AG20443 (cell line): ENCODE results near the gene ARHGEF12.

Experiments used
- DNase-seq: peaks from one replicate; pipeline ENCODE4 v3.0.0; 2012; ENCODE audit warnings: low spot score, mixed read lengths

Gene ARHGEF12, protein sequence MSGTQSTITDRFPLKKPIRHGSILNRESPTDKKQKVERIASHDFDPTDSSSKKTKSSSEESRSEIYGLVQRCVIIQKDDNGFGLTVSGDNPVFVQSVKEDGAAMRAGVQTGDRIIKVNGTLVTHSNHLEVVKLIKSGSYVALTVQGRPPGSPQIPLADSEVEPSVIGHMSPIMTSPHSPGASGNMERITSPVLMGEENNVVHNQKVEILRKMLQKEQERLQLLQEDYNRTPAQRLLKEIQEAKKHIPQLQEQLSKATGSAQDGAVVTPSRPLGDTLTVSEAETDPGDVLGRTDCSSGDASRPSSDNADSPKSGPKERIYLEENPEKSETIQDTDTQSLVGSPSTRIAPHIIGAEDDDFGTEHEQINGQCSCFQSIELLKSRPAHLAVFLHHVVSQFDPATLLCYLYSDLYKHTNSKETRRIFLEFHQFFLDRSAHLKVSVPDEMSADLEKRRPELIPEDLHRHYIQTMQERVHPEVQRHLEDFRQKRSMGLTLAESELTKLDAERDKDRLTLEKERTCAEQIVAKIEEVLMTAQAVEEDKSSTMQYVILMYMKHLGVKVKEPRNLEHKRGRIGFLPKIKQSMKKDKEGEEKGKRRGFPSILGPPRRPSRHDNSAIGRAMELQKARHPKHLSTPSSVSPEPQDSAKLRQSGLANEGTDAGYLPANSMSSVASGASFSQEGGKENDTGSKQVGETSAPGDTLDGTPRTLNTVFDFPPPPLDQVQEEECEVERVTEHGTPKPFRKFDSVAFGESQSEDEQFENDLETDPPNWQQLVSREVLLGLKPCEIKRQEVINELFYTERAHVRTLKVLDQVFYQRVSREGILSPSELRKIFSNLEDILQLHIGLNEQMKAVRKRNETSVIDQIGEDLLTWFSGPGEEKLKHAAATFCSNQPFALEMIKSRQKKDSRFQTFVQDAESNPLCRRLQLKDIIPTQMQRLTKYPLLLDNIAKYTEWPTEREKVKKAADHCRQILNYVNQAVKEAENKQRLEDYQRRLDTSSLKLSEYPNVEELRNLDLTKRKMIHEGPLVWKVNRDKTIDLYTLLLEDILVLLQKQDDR (N-terminal part only)

DNA sequence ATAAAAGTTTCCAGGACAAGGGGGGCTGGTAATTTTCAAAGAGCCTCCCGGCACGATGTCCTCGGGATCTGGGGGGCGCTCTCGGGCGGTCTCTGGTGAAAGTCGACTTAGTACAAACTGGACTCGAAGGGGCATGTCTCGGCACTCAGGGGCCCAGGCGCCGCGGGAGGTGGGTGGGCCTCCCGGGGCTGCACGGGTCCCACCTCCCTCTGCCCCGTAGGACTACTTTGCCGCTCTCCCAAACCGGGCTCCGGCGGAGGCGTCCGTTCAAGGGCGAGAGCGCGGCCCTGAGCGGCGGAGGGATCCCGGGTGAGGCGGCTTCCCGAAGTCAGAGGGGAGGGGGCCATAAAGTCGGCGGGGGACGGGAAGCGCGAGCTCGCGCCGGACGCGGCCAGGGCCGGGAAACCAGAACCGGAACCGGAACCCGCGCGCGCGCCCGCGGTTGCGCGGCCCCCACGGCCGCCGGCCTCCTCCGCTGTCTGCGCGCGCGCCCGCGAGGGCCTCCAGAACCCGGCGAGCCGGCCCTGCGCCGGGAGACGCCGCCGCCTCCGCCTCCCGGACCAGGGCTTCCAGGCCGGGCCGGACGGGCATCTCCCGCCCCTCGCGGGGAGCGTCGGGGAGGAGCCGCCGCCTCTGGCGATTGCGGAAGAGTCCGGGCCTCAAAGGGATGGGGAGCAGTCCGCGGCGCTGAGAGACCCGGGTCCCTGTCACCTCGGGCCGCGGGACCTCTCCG lies at the start of gene ARHGEF12:
Gene ARHGEF12 (plus strand): TSS at position 506 of the 733 bp plus-strand sequence. CDS start 831 bp downstream, outside the sequence.
- peak; percentile 98 for DNase-seq

DNA sequence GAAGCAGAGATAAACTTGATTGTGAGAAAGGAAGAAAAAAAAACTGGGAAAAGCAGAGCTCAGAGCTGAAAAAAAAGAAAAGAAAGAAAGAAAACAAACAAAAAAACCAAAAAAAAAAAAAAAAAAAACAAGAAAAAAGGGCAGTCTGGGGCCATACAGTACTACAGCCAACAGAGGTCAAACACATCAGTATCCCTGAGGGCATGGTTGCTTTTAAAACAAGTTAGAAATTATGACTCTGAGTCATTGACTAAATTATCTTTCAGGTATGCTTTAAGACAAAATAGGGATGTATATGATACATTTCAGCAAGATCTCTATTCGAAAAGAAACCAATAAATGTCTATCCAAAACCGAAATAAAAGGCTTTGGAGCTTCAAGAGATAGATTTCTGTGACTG lies 48.2 kb upstream of the ARHGEF12 start:
- no peak for DNase-seq

DNA sequence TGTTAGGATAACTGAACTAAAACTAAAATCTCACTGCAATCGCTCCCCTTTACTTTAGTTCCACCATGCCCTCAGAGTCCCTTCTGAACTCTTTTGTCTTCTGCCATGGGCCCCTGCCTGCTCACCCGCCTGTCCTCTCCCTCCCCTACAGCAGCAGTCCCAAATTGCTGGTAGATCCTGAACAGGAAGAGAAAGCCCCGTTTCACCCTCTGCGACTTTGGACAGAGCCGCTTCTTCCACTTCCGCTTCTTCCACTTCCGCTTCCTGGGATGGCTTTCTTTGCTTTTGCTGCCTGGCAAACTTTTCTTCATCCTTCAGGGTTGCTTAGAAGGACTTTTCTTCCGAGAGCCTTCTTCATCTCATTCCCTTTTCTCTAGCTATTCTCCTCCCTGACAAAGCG lies 46.8 kb upstream of the ARHGEF12 start:
- no peak for DNase-seq

DNA sequence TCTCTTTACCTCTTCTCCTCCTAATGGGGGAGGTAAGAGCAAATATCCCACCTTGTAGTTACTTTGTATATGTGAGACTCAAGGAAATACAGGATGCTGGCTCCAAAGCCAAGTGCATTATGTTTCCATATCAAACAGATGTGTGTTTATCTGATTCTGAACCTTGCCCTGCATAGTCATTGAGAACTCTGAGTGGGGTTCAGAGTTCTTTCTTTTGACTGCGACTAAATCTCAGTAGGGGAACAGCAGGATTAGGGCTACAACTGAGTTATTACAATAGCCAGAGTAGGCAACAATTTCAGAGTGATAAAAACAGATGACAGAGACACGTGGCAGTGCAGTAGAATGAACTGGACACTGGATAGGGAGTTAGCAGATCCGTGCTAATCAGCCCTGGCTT lies 45.3 kb upstream of the ARHGEF12 start:
- no peak for DNase-seq

DNA sequence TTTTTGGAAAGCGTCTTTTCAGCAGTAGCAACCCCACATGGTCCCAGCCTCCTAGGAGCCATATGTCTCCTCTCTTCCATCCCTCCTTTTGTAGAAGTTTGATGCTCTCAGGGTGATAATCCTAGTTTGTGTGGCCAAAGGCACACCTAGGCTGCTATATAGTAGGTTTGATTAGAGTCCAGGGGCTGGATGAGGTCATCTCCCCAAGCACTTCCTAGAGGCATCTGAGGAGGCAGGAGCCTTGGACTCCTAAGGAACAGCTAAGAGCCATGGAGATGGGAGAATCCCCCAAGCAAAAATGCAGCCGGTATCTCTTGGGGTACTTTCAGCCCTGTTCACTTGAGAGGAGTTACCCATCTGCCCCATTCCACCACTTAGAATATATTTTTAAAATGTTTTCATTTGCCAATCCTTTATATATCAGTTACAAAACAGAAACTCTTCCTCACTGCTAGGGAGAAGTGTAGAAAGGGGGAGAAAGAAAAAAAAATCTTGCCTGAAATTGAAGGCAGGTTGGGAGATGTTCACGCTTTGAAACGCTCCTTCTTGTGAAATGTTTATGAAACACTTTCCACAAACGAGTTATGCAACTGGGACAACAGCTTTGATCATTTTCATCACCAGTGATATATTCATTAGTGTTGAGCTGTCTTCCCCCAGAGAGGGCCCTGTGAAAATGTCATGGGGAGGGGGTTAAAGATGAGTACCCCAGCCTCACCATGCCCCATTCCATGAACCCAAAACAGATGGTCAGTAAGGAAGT lies 43.0 kb upstream of the ARHGEF12 start:
- no peak for DNase-seq

DNA sequence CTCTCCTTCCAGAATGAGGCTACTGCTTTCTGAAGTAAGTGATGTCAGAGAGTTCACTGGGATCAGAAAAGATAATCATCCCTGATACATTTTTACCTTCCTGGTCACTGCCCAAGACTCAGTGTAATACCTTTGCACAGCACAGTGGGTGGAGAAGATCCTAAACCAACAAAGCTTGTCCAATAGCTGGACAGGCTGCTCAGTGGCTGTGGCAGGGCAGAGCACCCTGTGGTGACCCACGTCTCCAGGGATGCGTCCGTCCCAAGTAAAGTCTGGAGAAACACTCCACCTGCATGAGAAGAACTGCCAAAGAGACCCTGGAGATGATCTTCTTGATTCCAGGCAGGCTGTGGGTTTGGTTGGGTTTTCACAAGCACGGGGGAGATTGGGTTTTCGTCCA lies 42.1 kb upstream of the ARHGEF12 start:
- no peak for DNase-seq

DNA sequence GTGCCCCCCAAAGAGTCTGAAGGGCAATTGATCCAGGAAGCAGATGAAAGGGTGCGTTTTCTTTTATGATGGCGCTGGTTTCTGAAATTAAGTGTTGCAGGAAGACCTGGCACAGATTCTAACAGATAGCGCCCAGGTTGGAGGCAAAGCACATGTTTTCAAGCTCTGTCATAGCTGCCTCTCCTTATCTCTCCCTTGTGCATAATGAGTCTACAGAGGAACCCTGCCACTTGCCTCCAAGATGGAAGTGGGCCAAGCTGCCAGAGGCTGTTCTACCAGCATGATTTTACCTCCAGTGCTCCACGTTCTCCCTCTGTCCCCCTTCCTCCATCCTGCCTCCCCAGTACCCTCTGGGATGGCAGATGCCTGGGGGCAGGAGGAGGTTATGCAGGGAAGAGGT lies 41.1 kb upstream of the ARHGEF12 start:
- DNase-seq: no peak

DNA sequence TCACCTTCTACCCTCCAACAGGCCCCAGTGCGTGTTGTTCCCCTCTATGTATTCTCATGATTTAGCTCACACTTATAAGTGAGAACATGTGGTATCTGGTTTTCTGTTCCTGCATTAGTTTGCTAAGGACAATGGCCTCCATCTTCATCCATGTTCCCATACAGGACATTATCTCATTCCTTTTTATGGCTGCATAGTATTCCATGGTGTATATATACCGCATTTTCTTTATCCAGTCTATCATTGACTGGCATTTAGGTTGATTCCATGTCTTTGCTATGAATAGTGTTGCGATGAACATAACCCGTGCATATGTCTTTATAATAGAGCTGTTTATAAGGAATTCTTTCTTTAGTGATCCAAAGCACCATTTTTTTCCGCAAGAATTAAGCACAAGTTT lies 39.7 kb upstream of the ARHGEF12 start:
- no peak for DNase-seq

DNA sequence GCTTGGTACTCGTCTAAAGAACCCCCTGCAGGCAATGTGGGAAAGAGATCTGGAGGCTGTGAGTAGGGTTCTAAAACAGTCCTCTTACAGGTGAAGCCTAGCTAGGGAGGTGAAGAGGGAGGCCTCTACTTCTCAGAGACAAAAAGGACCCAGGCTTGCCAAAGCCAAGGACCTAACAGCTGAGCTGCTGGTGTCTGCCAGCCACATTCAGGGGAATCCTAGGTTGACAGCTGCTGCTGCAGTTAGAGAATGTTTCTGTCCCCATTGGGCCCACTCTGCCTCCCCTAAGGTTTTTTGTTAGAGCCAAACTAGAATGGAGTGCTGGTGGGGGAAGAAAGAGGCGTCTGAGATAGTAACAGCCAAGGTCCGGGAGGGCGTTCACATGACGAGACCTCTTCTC lies 37.8 kb upstream of the ARHGEF12 start:
- DNase-seq: no peak

DNA sequence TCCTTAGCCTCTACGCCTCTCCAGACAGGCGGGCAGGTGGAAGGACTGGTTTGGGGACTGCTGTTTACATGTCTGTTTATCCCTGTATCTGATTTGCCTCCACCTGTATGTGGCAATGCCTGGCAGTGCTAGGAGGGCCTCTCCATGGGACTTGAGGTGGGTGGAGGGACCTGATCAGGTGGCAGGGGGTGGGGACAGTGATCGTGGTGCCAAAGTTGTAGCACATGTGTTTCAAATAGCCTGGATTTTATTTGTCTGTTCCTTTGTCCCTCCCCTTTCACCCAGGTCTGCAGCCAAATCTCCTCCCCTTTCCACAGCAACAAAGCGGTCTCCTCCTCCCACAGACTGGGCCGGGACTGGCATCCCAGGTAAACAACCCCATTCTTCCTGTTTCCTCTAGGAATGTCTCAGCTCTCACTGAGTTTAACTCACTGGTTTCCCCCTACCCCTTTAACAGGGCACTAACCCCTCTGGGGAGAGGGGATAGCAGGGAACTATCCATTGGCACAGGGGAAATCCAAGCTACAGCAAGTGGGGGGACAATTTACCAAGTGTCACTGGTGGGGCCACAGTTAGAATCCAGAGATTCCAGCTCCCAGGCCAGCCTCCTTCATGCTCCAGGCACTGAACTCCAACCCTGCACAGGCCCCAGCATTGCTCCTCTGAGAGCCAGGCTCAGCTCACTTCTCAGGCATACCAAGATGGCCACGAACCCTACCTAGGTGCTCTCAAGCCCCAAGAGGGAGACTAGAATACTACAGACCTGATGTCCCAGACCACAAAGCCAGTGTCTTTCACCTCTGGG lies 34.0 kb upstream of the ARHGEF12 start:
- DNase-seq: no peak

DNA sequence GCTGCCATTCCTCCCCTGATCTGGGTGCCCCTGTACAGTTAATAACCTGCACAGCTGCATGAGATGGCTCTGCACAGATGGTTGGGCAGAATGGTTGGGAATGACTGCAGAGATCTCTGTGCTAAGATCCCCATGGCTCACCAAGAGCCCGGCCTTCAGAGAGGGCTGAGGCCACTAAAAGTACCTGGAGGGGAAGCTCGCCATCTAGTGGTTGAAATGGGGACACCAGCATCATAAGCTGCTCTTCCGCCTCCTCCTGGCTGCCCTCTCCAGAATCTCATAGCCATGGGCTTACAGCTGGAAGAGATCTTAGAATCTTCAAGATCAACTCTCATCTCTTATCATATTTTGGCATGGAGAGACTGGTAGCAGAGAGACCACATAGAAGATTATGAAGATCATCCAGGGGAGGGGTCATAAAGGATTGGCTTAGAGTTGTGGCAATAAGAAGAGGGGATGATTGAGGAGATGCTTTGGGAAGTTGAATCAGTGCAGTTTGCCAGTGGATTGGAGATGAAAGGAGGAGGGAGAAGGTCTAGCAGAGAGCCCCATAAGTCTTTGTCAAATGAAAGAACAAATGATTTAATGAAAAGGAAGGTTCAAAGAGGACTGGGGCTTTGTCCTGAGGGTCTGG lies 33.1 kb upstream of the ARHGEF12 start:
- peak; percentile 86 for DNase-seq

DNA sequence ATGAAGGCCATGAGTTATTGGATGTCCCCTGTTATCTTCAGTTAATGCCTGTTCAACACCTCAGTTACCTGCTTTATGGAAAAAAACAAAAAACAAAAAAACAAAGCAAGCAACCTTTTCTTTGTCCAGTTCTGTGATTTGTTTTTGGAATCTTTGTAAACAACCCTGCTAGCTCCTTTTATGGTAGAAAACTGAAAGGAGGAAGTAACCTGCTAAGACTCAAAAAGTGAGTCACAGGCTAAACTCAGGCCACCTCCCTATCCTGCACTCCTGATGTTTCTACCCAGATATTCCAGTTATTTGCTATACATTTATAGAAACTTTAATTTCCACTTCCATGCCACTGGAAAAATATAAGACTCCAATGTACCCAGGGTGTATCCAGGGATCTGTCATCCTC lies 31.7 kb upstream of the ARHGEF12 start:
- DNase-seq: no peak

DNA sequence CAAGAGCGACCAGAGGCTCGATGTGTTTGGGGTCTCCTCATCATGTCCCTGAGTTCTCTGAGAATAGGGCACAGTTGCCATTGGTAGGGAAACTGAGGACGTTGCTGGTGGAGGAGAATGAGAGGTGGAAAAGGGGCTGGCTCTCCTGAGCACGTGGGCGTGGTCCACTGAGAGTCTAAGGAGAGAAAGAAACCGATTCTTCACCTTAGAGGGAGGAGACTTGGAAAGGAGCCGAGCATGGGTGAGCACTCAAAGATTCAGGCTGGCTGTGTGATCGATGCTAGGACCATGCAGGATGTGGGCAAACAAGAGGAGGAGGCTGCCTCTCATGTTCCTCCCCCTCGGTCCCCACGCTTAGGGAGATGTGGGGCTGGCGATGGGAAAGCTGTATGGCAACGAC lies 30.9 kb upstream of the ARHGEF12 start:
- DNase-seq: no peak

DNA sequence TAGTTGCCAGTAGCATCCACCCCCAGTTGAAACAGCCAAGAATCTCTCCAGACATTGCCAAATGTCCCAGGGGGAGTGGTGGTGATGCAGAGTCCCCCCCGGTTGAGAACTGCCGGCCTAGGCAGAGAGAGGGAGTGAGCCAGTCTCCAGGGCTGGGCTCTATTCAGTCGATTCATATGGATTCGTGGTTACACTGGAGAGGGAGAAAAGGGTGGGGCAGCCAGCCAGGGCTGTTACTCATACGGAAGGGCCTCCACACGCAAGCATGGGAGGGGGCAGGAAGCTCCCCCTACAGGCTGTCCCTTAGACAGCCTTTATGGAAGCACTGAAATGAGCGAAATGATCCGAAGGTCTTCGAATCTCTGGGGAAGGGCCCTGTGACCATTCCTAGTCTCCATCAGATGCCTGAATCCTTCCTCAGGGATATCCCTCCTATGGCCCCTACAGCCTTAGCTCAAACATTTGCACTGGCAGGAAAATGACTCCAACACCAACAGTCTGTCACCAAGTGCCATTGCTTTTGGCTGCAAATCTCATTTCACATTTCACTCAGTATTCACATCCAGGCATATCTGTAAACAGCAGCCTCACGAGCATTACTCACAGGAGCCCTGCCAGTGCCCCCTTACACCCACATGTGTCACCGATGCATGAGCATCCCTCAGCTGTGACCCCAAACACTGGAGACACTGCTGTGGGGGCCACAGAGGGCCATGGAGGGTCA lies 29.5 kb upstream of the ARHGEF12 start:
- peak; percentile 93 for DNase-seq

DNA sequence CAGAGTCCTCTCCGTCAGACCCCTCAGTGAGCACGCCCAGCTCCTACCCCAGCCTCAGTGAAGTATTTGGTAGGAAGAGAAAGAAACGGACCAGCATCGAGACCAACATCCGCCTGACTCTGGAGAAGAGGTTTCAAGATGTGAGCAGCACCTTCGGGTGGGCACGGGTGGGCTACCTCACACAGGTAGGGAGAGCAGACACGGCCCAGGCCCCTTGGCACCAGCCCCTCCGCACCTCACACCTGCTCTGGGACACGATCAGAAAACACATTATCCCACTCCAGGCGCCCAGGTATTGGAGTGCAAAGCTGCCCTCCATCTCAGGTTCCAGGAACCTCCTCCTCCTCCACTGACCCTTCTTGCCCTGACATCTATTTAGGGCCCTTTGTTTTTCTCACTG lies 28.7 kb upstream of the ARHGEF12 start:
- DNase-seq: no peak

DNA sequence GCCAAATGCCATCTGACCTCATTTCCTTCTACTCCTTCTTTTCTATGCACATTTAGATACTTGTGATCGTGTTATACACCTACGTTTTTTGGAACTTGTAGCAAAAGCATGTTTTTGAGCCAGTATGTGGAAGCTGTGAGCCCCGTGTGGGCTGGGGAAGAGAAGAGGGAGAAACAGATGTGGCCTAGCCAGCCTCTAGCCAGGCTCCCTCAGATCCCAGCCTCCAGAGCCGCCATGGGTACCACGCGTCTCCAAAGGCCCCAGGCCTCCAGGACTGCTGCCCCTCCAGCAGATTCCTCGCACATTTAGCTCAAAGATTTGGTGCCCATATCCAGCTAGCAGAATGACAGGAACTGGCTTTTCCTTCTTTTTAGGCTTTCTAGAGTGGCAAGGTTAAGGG lies 28.1 kb upstream of the ARHGEF12 start:
- DNase-seq: no peak

DNA sequence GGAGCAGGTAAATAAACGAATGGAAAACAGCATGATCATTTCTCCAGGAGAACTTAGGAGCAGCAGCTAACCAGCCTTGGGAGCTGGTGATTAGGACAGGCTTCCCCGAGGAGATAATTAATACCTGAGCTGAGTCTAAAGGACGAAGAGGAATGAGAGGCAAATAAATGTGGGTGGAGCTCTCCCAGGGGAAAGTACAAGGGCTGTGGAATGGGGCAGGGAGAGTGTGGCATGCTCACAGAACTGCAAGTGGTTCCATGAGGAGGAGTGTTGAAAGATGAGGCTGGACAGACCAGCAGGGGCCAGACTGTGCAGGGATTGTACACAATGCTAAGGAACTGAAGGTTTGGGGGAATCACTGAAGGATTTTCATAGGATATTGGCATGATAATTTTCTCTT lies 25.3 kb upstream of the ARHGEF12 start:
- DNase-seq: no peak

DNA sequence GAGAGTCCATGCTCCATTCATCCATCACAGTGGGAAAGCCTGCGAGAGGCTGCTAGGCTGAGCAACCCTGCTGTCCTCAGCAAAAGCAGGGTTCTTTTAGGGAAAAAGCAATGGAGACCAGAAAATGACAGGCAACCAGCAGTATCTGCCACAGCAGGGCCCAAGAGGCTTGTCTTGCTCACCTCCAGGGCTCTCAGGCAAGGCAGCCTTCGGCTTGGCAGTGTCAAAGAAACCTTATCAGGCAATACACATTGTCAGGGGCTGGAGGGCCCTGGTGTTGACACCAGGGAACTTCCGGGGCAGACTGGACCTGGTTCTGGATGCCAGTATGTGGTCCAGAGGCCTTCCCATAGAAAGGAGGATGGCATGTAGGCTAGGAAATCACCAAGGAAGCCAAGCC lies 21.4 kb upstream of the ARHGEF12 start:
- no peak for DNase-seq
